HL-60 (cell line): Measurements from ENCODE around the gene OR4X2.

Experiments
- CTCF ChIP-seq: IDR thresholded peaks from one replicate; pipeline ENCODE4 v1.5.1; 2011; ENCODE audit warnings: low read length, control low read depth, inconsistent platforms; ENCODE audit not compliant: insufficient read depth
- GABPA ChIP-seq: IDR thresholded peaks from 2 replicates; pipeline ENCODE4 v1.6.1; 2012; ENCODE audit warnings: low read depth
- REST ChIP-seq: IDR thresholded peaks from 2 replicates; pipeline ENCODE4 v1.6.1; 2012; ENCODE audit warnings: low read depth; ENCODE audit not compliant: insufficient replicate concordance

GRCh38 chr11:48272606-48273005 lies 27.7 kb downstream of the OR4X2 start:
- TF ChIP-seq CTCF (no peak), GABPA (no peak), REST (no peak)
